H1 (cell line): Measurements from ENCODE around the gene HNRNPAB. TPM values are rescaled to one million over a fixed set of nuclear protein-coding genes. Genes with fewer than 3 reads are reported as not detected.

Source experiments
- CTCF ChIA-PET: fragments of 300-600 bp; sonication (Branson Sonifier 250); formaldehyde crosslinking; loops from one replicate; lab custom pipeline; 2021; ENCODE audit not compliant: partially characterized antibody; lab: Charles Lee
- POLR2A ChIA-PET: fragments of 300-600 bp; sonication (Branson Sonifier 250); formaldehyde crosslinking; loops from one replicate; lab custom pipeline; 2021; ENCODE audit warnings: inconsistent platforms; ENCODE audit not compliant: partially characterized antibody; lab: Charles Lee
- DNase-seq, 2 experiments: peaks; one replicate each; pipeline versions ENCODE4 v3.0.0 to v3.0.0-alpha.2; 2010 to 2022; ENCODE audit warnings: low spot score in 2 of 2, low read depth in 1 of 2, mixed read lengths in 1 of 2
- FAIRE-seq: peaks from 2 replicates; lab custom pipeline; 2011; peaks lifted over from hg19 to GRCh38; lab: Jason Lieb, UNC
- H2AFZ ChIP-seq: 2 replicates; pipeline ENCODE4 v1.8.1; 2012; ENCODE audit warnings: low read length, inconsistent platforms
- H2AK5ac ChIP-seq: 2 replicates; pipeline ENCODE4 v1.6.1; 2013; ENCODE audit warnings: low read depth, low read length
- H2BK120ac ChIP-seq: replicated peaks from 2 replicates; pipeline ENCODE3; 2013; ENCODE audit warnings: low read depth, low read length, inconsistent platforms
- H2BK12ac ChIP-seq: 2 replicates; pipeline ENCODE4 v1.6.1; 2013; ENCODE audit warnings: low read depth, low read length
- H2BK15ac ChIP-seq: 2 replicates; pipeline ENCODE4 v1.6.1; 2013; ENCODE audit warnings: low read length
- H2BK20ac ChIP-seq: 2 replicates; pipeline ENCODE4 v1.6.1; 2013; ENCODE audit warnings: low read length
- H2BK5ac ChIP-seq: 2 replicates; pipeline ENCODE4 v1.6.1; 2013; ENCODE audit warnings: low read depth, low read length
- H3K14ac ChIP-seq: 2 replicates; pipeline ENCODE4 v1.6.1; 2013; ENCODE audit warnings: inconsistent platforms; ENCODE audit not compliant: insufficient read length
- H3K18ac ChIP-seq: 2 replicates; pipeline ENCODE4 v1.6.1; 2013; ENCODE audit warnings: low read length; ENCODE audit errors: extremely low read depth
- H3K23ac ChIP-seq: 2 replicates; pipeline ENCODE4 v1.6.1; 2013; ENCODE audit warnings: inconsistent platforms; ENCODE audit not compliant: insufficient read length
- H3K23me2 ChIP-seq: 2 replicates; pipeline ENCODE4 v1.6.1; 2013; ENCODE audit warnings: low read depth, low read length
- H3K27ac ChIP-seq: 2 replicates; pipeline ENCODE4 v1.6.1; 2011; ENCODE audit warnings: low read depth, low read length, inconsistent platforms
- H3K27me3 ChIP-seq, 4 experiments: replicated peaks in 1 of 4; 1 replicate in 1 of 4; 2 replicates in 3 of 4; pipeline versions ENCODE4 v1.6.1 to v1.8.1; 2011 to 2013; ENCODE audit warnings: low read length in 3 of 4, mild to moderate bottlenecking in 3 of 4, inconsistent platforms in 2 of 4, mixed read lengths in 2 of 4, moderate library complexity in 1 of 4; ENCODE audit not compliant: control insufficient read depth in 3 of 4, insufficient read depth in 3 of 4; ENCODE audit errors: extremely low read depth in 1 of 4
- H3K36me3 ChIP-seq, 4 experiments: 2 replicates each; pipeline versions ENCODE4 v1.6.1 to v1.8.1; 2011 to 2013; ENCODE audit warnings: mild to moderate bottlenecking in 4 of 4, low read length in 3 of 4, moderate library complexity in 2 of 4, control low read depth in 1 of 4, inconsistent platforms in 1 of 4; ENCODE audit not compliant: insufficient read depth in 4 of 4, control insufficient read depth in 2 of 4
- H3K4ac ChIP-seq: replicated peaks from 2 replicates; pipeline ENCODE3; 2013; ENCODE audit warnings: low read length, low read depth, mixed read lengths, inconsistent platforms; ENCODE audit not compliant: insufficient read length
- H3K4me1 ChIP-seq, 4 experiments: replicated peaks in 1 of 4; 1 replicate in 1 of 4; 2 replicates in 3 of 4; pipeline versions ENCODE4 v1.6.1 to v1.8.1; 2011 to 2013; ENCODE audit warnings: low read length in 3 of 4, inconsistent platforms in 2 of 4, mixed read lengths in 1 of 4; ENCODE audit not compliant: insufficient read depth in 4 of 4, control insufficient read depth in 3 of 4
- H3K4me2 ChIP-seq, 2 experiments: 2 replicates each; pipeline versions ENCODE4 v1.6.1 to v1.8.1; 2011 to 2013; ENCODE audit warnings: low read depth in 2 of 2, low read length in 2 of 2, control low read depth in 1 of 2, inconsistent platforms in 1 of 2, mild to moderate bottlenecking in 1 of 2; ENCODE audit not compliant: insufficient read depth in 1 of 2
- H3K4me3 ChIP-seq, 4 experiments: fragments of 200-600, 300-600 bp in 1 of 4; sonication (generic), shearing (Covaris generic), sonication (Bioruptor Twin) in 1 of 4; 2 replicates each; pipeline versions ENCODE4 v1.5.1 to v1.8.1; 2011 to 2016; ENCODE audit warnings: low read length in 4 of 4, low read depth in 3 of 4, control low read depth in 2 of 4, inconsistent platforms in 2 of 4, mild to moderate bottlenecking in 2 of 4, mixed read lengths in 1 of 4, moderate library complexity in 1 of 4; ENCODE audit not compliant: insufficient read depth in 2 of 4; ENCODE audit errors: extremely low read depth in 1 of 4
- H3K56ac ChIP-seq: replicated peaks from 2 replicates; pipeline ENCODE3; 2013; ENCODE audit warnings: low read depth, mild to moderate bottlenecking, mixed read lengths, low read length, inconsistent platforms; ENCODE audit not compliant: insufficient read length
- H3K79me1 ChIP-seq: 2 replicates; pipeline ENCODE4 v1.6.1; 2013; ENCODE audit warnings: low read depth, low read length, control low read depth
- H3K79me2 ChIP-seq, 2 experiments: 2 replicates each; pipeline versions ENCODE4 v1.6.1 to v1.8.1; 2012 to 2013; ENCODE audit warnings: low read length in 2 of 2, mild to moderate bottlenecking in 2 of 2, inconsistent platforms in 1 of 2; ENCODE audit not compliant: insufficient read depth in 2 of 2, control insufficient read depth in 1 of 2
- H3K9ac ChIP-seq, 4 experiments: replicated peaks in 1 of 4; 1 replicate in 1 of 4; 2 replicates in 3 of 4; pipeline versions ENCODE4 v1.6.1 to v1.8.1; 2011 to 2013; ENCODE audit warnings: low read depth in 3 of 4, low read length in 3 of 4, control low read depth in 2 of 4, mild to moderate bottlenecking in 2 of 4, moderate library complexity in 2 of 4, inconsistent platforms in 1 of 4; ENCODE audit errors: extremely low read depth in 1 of 4
- H3K9me3 ChIP-seq, 2 experiments: 2 replicates each; pipeline versions ENCODE4 v1.6.1 to v1.8.1; 2012 to 2013; ENCODE audit warnings: mild to moderate bottlenecking in 2 of 2, moderate library complexity in 2 of 2, control low read depth in 1 of 2, inconsistent platforms in 1 of 2, low read depth in 1 of 2, low read length in 1 of 2, mixed read lengths in 1 of 2; ENCODE audit not compliant: insufficient read depth in 2 of 2
- H4K20me1 ChIP-seq, 2 experiments: replicated peaks in 1 of 2; 2 replicates each; pipeline versions ENCODE3 to v1.8.1; 2011 to 2013; ENCODE audit warnings: inconsistent platforms in 2 of 2, low read length in 2 of 2, mild to moderate bottlenecking in 1 of 2; ENCODE audit not compliant: insufficient read depth in 2 of 2, control insufficient read depth in 1 of 2
- H4K5ac ChIP-seq: 2 replicates; pipeline ENCODE4 v1.6.1; 2013; ENCODE audit warnings: low read length, low read depth, mixed read lengths, inconsistent platforms; ENCODE audit not compliant: insufficient read length
- H4K8ac ChIP-seq: 2 replicates; pipeline ENCODE4 v1.8.0; 2013; ENCODE audit warnings: mild to moderate bottlenecking, moderate library complexity, low read length, inconsistent platforms; ENCODE audit not compliant: insufficient read depth; ENCODE audit errors: extremely low read depth
- H4K91ac ChIP-seq: replicated peaks from 2 replicates; pipeline ENCODE3; 2013; ENCODE audit warnings: low read length, mixed read lengths, inconsistent platforms; ENCODE audit not compliant: insufficient read length
- CREB1 ChIP-seq: IDR thresholded peaks from 2 replicates; pipeline ENCODE4 v1.6.1; 2012; ENCODE audit warnings: inconsistent platforms
- KDM5A ChIP-seq: fragments of 200-600 bp; IDR thresholded peaks from 2 replicates; pipeline ENCODE4 v1.7.1; 2012; ENCODE audit warnings: mild to moderate bottlenecking, low read length, inconsistent platforms, mixed read lengths
- SP1 ChIP-seq: IDR thresholded peaks from 2 replicates; pipeline ENCODE4 v1.6.1; 2011; ENCODE audit warnings: low read depth, low read length
- SP2 ChIP-seq: IDR thresholded peaks from 2 replicates; pipeline ENCODE4 v1.6.1; 2012; ENCODE audit warnings: mild to moderate bottlenecking, low read length, inconsistent platforms
- SUZ12 ChIP-seq: fragments of 200-600 bp; sonication (generic); IDR thresholded peaks from 2 replicates; pipeline ENCODE4 v1.6.1; 2012; ENCODE audit warnings: mild to moderate bottlenecking, inconsistent platforms, low read length, moderate library complexity, mixed read lengths
- WGBS, 2 experiments: shearing (Covaris generic) in 1 of 2; methylation state at CpG; one replicate each; pipeline versions ENCODE4 v1.1.6 to v1.1.7; 2013 to 2015; ENCODE audit warnings: low lambda C conversion rate in 2 of 2, mixed read lengths in 2 of 2, inconsistent platforms in 1 of 2, low coverage in 1 of 2, missing lambda C conversion rate in 1 of 2; ENCODE audit not compliant: insufficient replicate concordance in 2 of 2, insufficient coverage in 1 of 2, insufficient read length in 1 of 2; ENCODE audit errors: extremely low coverage in 1 of 2, missing lambda C conversion rate in 1 of 2; 5-methylcytosine and 5-hydroxymethylcytosine counted together
- polyA plus RNA-seq, 7 experiments: library from polyadenylated mRNA; depleted of rRNA in 3 of 7; stranded (reverse) in 5 of 7; unstranded in 2 of 7; fragments of >200 nt in 5 of 7; fragments of 200-250 nt in 2 of 7; gene quantifications; 1 replicate in 5 of 7; 2 replicates in 1 of 7; 4 replicates in 1 of 7; pipeline versions ENCODE4 v1.2.1 to v1.2.3, GENCODE V29; 2011 to 2013; ENCODE audit warnings: missing spikeins in 2 of 7, mixed read lengths in 2 of 7
- total RNA-seq: library from RNA; stranded (reverse); fragmentation: NEBNext Ultra II Directional; extraction: Animal tissue kit (Norgen Biotek cat#: 25700); gene quantifications from 2 replicates; pipeline ENCODE4 v1.2.1, GENCODE V29; 2021
- TF ChIP-seq, protein P1 (sequence below), 3 experiments: IDR thresholded peaks; 1 replicate in 2 of 3; 2 replicates in 1 of 3; pipeline versions ENCODE4 v1.5.1 to v1.6.1; 2011; ENCODE audit warnings: low read length in 3 of 3, mild to moderate bottlenecking in 3 of 3, inconsistent platforms in 2 of 3, low read depth in 1 of 3, moderate library complexity in 1 of 3; ENCODE audit not compliant: insufficient read depth in 1 of 3; ENCODE audit errors: control extremely low read depth in 1 of 3

Gene HNRNPAB
- total and polyA plus RNA-seq, 2 of the 8 experiments (the other 6 are each of a cell fraction or from before 2014, with no cell fraction given): 373 to 563 TPM

DNA sequence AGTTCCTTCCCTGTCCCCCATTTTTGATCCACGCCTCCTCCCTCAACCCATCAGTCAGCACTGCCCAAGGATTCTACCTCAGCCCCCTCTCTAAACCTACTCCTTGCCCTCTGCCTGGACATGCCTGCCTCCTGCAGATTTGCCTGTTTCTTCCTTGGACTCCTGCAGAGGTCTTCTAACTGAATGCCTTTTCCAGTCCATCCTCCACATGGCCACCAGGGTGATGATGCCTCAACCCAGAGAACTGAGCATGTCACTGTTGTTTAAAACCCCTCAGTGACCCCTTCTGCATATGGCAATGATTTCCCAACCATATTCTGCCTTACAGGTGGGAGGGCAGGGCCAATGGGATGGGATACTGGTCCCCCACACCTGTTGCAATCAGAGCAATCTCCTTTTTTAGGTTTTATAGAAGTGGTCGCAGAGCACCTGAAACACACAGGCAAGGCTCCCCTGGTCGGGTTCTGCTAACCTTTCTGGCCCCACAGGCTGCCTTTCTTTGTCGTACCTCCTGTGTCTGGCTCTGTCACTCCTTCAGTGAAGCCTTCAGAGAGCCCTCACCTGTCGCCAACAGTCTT, 19.0 kb downstream of the HNRNPAB start:
- Histone ChIP-seq H3K14ac (no peak overlapping the region), H3K56ac (no peak overlapping the region), H2BK5ac (peak overlapping the region; percentile 66; the same call in 1 of the 2 replicates), H3K4me3 (no peak overlapping the region), H2BK120ac (no peak overlapping the region), H4K5ac (no peak overlapping the region), H3K9ac (no peak overlapping the region), H2BK20ac (0 out of 2 replicates have a peak overlapping the region, but pooled peaks have one; percentile 13), H3K79me1 (no peaks in the 10 kb centered on the region; the same call in 1 of the 2 replicates), H3K23me2 (no peaks in the 10 kb centered on the region), H3K27me3 (no peaks in the 10 kb centered on the region), H3K36me3 (peaks cover 2 to 32% (median 10%) of the 10 kb centered on the region in 4 experiments; a peak in 7 of 8 replicates), H3K18ac (0 out of 2 replicates have a peak overlapping the region, but pooled peaks have one; percentile 51), H3K23ac (no peak overlapping the region), H3K27ac (no peak overlapping the region), H3K79me2 (no peaks in the 10 kb centered on the region), H4K8ac (peak overlapping the region; percentile 15; the same call in 1 of the 2 replicates), H2BK15ac (no peak overlapping the region), H3K9me3 (no peaks in the 10 kb centered on the region), H2AFZ (no peak overlapping the region), H3K4ac (no peak overlapping the region), H4K91ac (no peak overlapping the region), H2AK5ac (no peak overlapping the region), H3K4me2 (peak overlapping the region in 1 of 2 experiments; percentile 12; a peak in 2 of 4 replicates), H4K20me1 (peaks cover 0 to 19% of the 10 kb centered on the region in 2 experiments), H2BK12ac (no peak overlapping the region), H3K4me1 (peaks cover 0 to 15% (median 9%) of the 10 kb centered on the region in 4 experiments; a peak in 6 of 7 replicates)
- FAIRE-seq: no peak
- CTCF ChIA-PET: interaction anchor here (1.0 to 1.8 kb wide), 3 partner anchors 9 to 733 kb away, joined by 3 to 7 read pairs (median 3); partner anchors contain the start of gene PHYKPL
- no peak for DNase-seq
- 89% methylated on average over 5 of the region's 5 CpGs; no CpG with 5 or more reads in 1 of the 2 experiments for WGBS, 2 experiments
- POLR2A ChIA-PET: interaction anchor here (0.6 to 21.6 kb wide), 4 partner anchors 10 to 137 kb away, joined by 4 to 507 read pairs (median 14); partner anchors contain the start of genes HNRNPAB and PHYKPL
- TF ChIP-seq SUZ12 (no peak), SP1 (no peak), KDM5A (no peak), SP2 (no peak), CREB1 (0 out of 2 replicates have a peak, but pooled peaks have one; percentile 1)
- TF ChIP-seq, protein P1, sequence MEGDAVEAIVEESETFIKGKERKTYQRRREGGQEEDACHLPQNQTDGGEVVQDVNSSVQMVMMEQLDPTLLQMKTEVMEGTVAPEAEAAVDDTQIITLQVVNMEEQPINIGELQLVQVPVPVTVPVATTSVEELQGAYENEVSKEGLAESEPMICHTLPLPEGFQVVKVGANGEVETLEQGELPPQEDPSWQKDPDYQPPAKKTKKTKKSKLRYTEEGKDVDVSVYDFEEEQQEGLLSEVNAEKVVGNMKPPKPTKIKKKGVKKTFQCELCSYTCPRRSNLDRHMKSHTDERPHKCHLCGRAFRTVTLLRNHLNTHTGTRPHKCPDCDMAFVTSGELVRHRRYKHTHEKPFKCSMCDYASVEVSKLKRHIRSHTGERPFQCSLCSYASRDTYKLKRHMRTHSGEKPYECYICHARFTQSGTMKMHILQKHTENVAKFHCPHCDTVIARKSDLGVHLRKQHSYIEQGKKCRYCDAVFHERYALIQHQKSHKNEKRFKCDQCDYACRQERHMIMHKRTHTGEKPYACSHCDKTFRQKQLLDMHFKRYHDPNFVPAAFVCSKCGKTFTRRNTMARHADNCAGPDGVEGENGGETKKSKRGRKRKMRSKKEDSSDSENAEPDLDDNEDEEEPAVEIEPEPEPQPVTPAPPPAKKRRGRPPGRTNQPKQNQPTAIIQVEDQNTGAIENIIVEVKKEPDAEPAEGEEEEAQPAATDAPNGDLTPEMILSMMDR (IDR thresholded peaks at IDR 0.05; ENCODE audit: control extremely low read depth in 1 of 3, insufficient read depth in 1 of 3, low read depth in 1 of 3, low read length in 3 of 3): peak in 1 of 3 experiments; percentile 19; a peak in 1 of 4 replicates
